Measurements from ENCODE around the gene ANXA5.
A peak's percentile ranks its signal among the peaks of the same experiment; 100 is the strongest.

ANXA5 gene

GRCh38 chr4:121711263-121712000, 14.7 kb upstream of the ANXA5 start:
- DNase-seq, result peak; percentile 45

- DNase-seq, result no peak
These were observed 13.1 kb upstream of the ANXA5 start for GRCh38 chr4:121709766-121710405.

- no peak for DNase-seq
These were observed 10.6 kb upstream of the ANXA5 start for GRCh38 chr4:121707344-121707743.

GRCh38 chr4:121706595-121707021, 9.8 kb upstream of the ANXA5 start:
- peak; percentile 44 for DNase-seq

- no peak for DNase-seq
These were observed 8.7 kb upstream of the ANXA5 start for GRCh38 chr4:121705521-121705920.

GRCh38 chr4:121702136-121702535, 5.4 kb upstream of the ANXA5 start:
- no peak for DNase-seq

GRCh38 chr4:121701263-121701662, 4.5 kb upstream of the ANXA5 start:
- DNase-seq, result no peak

- no peak for DNase-seq
These were observed 1.5 kb upstream of the ANXA5 start for GRCh38 chr4:121698236-121698671.

GRCh38 chr4:121697564-121697963, 784 bp upstream of the ANXA5 start:
- no peak for DNase-seq

GRCh38 chr4:121696170-121696580, 605 bp downstream of the ANXA5 start:
- DNase-seq, result peak; percentile 66

GRCh38 chr4:121693886-121694285, 2.9 kb downstream of the ANXA5 start:
- no peak for DNase-seq

GRCh38 chr4:121693450-121693849, 3.3 kb downstream of the ANXA5 start:
- DNase-seq, result no peak

GRCh38 chr4:121692261-121692660, 4.5 kb downstream of the ANXA5 start:
- no peak for DNase-seq

GRCh38 chr4:121690001-121690400, 6.8 kb downstream of the ANXA5 start:
- no peak for DNase-seq

- no peak for DNase-seq
These were observed 8.1 kb downstream of the ANXA5 start for GRCh38 chr4:121688701-121689100.

- DNase-seq, result no peak
These were observed 8.5 kb downstream of the ANXA5 start for GRCh38 chr4:121688261-121688660.

GRCh38 chr4:121686255-121686654, 10.5 kb downstream of the ANXA5 start:
- no peak for DNase-seq

- no peak for DNase-seq
These were observed 11.5 kb downstream of the ANXA5 start for GRCh38 chr4:121685257-121685656.

GRCh38 chr4:121684561-121684960, 12.2 kb downstream of the ANXA5 start:
- DNase-seq, result no peak

- no peak for DNase-seq
These were observed 12.8 kb downstream of the ANXA5 start for GRCh38 chr4:121684016-121684415.

- no peak for DNase-seq
These were observed 16.2 kb downstream of the ANXA5 start for GRCh38 chr4:121680571-121680970.

- no peak for DNase-seq
These were observed 16.8 kb downstream of the ANXA5 start for GRCh38 chr4:121679951-121680350.

GRCh38 chr4:121679267-121679666, 17.5 kb downstream of the ANXA5 start:
- no peak for DNase-seq

GRCh38 chr4:121677524-121677923, 19.3 kb downstream of the ANXA5 start:
- no peak for DNase-seq

Measured in activated CD4-positive, CD25-positive, alpha-beta regulatory T cell treated with anti-CD3 and anti-CD28 coated beads, Interleukin-2, amount 50 U/mL, for 72 hours (primary cell).